NCI-H82 treated with DMSO at 0.1 percent for 48 hours (cell line): ENCODE measurements around the gene SUDS3.

Experiments used
- DNase-seq: peaks from one replicate; lab custom pipeline; 2025; ENCODE audit not compliant: unreplicated experiment; lab: John Stamatoyannopoulos, UW

The SUDS3 gene

DNA sequence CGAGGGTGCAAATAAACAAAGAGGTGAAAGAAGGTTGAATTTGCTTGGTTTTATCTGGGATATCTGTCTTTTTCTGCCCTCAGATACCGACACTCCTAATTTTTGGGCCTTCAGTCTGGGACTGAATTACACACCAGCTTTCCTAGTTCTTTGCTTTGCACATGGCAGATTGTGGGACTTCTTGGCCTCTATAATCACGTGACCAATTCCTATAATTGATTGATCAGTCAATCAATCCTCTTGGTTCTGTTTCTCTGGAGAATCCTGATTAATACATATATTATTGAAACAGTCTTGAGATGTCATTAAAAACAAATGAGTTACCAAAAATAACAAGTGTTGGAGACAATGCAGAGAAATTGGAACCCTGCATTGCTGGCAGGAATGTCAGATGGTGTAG is 62.7 kb downstream of the SUDS3 start:
- no peak for DNase-seq

DNA sequence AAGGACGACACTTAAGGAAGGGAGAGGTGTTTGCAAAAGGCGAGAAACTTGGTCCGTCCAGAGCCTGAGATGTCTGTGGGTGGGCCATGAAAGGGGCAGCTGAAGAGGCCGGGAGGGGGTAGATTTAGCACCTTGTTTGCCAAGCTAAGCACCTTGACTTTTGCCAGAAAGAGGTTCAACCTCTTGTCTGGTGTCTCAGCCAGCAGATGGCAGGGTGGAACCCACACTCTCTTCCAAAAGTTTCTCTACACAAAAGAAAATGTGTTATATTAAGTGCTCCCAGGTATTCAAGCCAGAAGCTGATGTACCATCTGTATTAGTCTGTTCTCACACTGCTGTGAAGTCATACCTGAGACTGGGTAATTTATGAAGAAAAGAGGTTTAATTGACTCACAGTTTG is 69.9 kb downstream of the SUDS3 start:
- no peak for DNase-seq

DNA sequence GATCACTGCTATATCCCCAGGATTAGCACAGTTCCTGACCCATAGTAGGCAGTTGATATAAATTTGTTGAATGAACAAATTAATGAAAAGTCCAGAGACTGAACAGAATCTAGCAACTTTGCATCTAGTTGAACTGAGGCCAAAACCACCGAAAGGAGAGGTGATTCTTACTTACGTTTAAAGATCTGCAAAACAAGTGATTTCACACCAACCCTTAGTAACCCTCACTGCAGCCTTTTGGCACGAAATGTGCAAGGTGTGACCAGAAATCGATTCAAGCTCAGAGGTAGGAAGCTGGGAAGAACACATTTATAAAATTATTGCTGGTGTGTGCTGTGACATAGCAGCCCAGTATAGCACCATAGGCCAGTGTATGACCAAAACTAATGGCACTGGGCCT is 70.8 kb downstream of the SUDS3 start:
- DNase-seq: no peak

DNA sequence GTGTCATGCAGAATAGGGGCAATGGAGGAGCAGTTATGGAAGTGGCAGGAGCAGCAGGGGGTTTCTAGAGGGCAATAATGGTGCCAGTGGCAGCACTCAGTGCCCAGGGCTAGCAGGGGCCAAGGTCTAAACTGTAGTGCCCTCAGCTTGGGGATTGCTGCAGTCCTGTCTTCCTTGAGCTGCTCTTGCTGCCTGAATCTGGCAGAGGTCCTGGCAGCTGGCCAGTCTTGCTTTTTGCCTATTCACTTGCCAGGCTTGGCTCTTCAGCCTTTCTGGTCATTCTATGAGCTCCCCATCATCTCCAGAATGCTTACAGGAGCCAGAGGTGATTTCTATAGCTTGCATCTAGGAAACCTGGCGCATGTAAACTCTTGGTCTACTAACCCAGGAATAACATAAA is 72.0 kb downstream of the SUDS3 start:
- no peak for DNase-seq

DNA sequence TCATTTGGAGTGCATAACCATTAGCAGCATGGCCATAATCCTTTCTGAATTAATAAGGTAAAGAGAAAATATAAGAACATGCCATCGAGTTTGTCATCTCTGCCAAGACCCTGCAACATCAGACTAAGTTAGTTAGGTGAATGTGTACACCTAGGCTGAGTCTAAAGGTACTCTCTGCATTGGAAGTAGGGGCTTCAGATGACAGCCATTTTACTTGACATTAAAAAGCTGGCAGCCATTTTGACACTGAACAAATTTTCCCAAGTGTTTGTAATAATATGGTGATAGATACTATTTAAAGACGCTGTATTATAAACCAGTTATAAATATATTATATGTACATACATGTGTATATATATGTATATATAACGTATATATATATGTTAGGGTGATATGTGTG is 79.0 kb downstream of the SUDS3 start:
- DNase-seq: no peak

DNA sequence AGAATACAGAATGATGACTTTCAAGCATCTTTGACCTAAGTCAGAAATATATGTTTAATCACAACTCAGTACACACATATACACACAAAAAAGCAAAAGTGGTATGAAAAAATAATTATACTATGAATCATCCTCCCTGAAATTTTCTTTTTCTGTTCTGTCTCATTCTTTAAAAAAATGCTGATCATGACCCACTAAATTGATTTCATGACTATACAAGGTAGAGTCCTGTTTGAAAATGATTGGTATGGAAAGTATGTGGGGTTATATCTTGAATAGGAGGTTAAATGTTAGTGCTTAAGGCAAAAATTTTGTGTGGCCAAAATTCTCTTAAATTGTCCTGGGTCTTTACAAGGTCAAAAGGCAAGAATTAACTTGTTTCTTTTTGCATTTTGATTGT is 80.4 kb downstream of the SUDS3 start:
- no peak for DNase-seq

DNA sequence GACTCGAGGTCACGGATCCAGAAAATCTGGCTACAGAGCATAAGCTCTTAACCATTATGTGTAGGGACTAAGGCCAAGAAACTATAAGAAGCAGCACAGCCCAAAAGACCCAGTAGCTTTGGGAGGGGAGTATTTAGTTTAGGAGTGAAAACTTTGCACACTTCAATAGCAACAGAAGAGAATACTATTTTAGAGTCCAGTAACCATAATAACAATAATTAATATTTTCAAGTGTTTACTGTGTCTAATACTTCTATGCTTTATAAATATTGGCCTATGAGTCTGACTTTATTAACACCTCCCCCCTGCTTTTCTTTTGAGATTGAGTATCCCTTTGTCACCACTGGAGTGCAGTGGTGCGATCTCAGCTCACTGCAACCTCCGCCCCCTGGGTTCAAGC is 82.8 kb downstream of the SUDS3 start:
- no peak for DNase-seq

DNA sequence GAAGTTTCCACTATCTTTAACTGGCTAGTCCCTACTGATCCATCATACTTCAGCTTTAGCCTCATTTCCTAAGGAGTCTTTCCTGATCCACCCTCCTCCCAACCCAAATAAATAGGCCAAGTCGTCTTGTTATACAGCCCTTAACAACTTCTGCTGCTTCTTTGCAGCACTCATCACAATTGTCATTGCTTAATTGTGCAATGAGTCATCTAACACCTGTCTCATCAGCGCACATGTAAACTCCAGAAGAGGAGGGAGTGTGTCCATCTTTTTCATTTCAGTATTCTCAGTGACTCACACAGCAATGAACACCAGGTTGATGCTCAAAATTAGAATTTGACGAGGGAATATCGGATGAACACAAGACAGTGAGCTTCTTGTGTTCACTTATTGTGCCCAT is 87.3 kb downstream of the SUDS3 start:
- no peak for DNase-seq

DNA sequence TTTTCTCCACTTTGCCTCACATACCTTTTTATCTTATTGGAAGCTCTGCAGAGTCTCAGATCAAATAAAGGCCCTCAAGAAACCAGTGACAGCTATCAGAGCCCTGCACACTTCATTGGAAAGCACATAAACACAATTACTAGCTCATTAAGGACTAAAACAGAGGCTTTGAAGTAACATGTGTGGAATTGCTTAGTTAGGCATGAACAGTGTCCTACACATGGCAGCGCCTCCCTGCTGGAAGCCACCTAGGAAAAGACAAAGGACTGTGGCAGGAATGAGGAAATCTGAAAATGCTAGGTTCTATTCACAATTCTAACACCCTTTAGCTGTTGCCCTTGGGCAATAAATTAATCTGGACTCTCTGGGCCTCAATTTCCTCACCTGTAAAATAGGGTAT is 89.4 kb downstream of the SUDS3 start:
- DNase-seq: no peak
